H9 (cell line): Measurements from ENCODE around the gene GLRA1. TPM values are rescaled to one million over a fixed set of nuclear protein-coding genes. Genes with fewer than 3 reads are reported as not detected.

Experiments
- DNase-seq: peaks from one replicate; pipeline ENCODE4 v3.0.0-alpha.2; 2017
- H2AFZ ChIP-seq: one replicate; pipeline ENCODE4 v1.6.1; 2013; ENCODE audit warnings: mild to moderate bottlenecking, low read length, control low read depth, moderate library complexity
- H2AK5ac ChIP-seq: 2 replicates; pipeline ENCODE4 v1.6.1; 2013; ENCODE audit warnings: low read length, control low read depth, mixed read lengths; ENCODE audit not compliant: insufficient read length
- H2BK120ac ChIP-seq: one replicate; pipeline ENCODE4 v1.6.1; 2013; ENCODE audit warnings: low read depth, mild to moderate bottlenecking, low read length, control low read depth, inconsistent platforms; ENCODE audit not compliant: poor library complexity, severe bottlenecking
- H2BK12ac ChIP-seq: 2 replicates; pipeline ENCODE4 v1.6.1; 2013; ENCODE audit warnings: low read length, control low read depth, mixed read lengths, low read depth; ENCODE audit not compliant: insufficient read length
- H2BK15ac ChIP-seq: 2 replicates; pipeline ENCODE4 v1.6.1; 2013; ENCODE audit warnings: low read depth, low read length, control low read depth
- H2BK20ac ChIP-seq: one replicate; pipeline ENCODE4 v1.6.1; 2013; ENCODE audit warnings: low read depth, mild to moderate bottlenecking, low read length, control low read depth, inconsistent platforms; ENCODE audit not compliant: poor library complexity, severe bottlenecking
- H2BK5ac ChIP-seq: 2 replicates; pipeline ENCODE4 v1.6.1; 2013; ENCODE audit warnings: low read length, control low read depth, mixed read lengths; ENCODE audit not compliant: insufficient read length
- H3K14ac ChIP-seq: 2 replicates; pipeline ENCODE4 v1.6.1; 2013; ENCODE audit warnings: low read length, control low read depth; ENCODE audit not compliant: insufficient read depth
- H3K18ac ChIP-seq: 2 replicates; pipeline ENCODE4 v1.6.1; 2013; ENCODE audit warnings: low read depth, mild to moderate bottlenecking, mixed read lengths, low read length, control low read depth; ENCODE audit not compliant: insufficient read length
- H3K23ac ChIP-seq: 2 replicates; pipeline ENCODE4 v1.6.1; 2013; ENCODE audit warnings: low read length, control low read depth, mixed read lengths, low read depth; ENCODE audit not compliant: insufficient read length
- H3K23me2 ChIP-seq: 2 replicates; pipeline ENCODE4 v1.6.1; 2013; ENCODE audit warnings: low read depth, mild to moderate bottlenecking, mixed read lengths, low read length, control low read depth; ENCODE audit not compliant: insufficient read length, poor library complexity, severe bottlenecking
- H3K27ac ChIP-seq: 2 replicates; pipeline ENCODE4 v1.5.1; 2013; ENCODE audit warnings: low read length, control low read depth, mixed read lengths, low read depth; ENCODE audit not compliant: insufficient read length
- H3K27me3 ChIP-seq: 2 replicates; pipeline ENCODE4 v1.6.1; 2013; ENCODE audit warnings: low read length, control low read depth, inconsistent platforms; ENCODE audit not compliant: insufficient read depth
- H3K4ac ChIP-seq: 2 replicates; pipeline ENCODE4 v1.6.1; 2013; ENCODE audit warnings: low read depth, mild to moderate bottlenecking, control low read depth, inconsistent platforms, low read length, moderate library complexity
- H3K4me1 ChIP-seq: 2 replicates; pipeline ENCODE4 v1.6.1; 2013; ENCODE audit warnings: low read length, control low read depth, inconsistent platforms; ENCODE audit not compliant: insufficient read depth
- H3K4me2 ChIP-seq: 2 replicates; pipeline ENCODE4 v1.6.1; 2013; ENCODE audit warnings: low read length, control low read depth, mixed read lengths; ENCODE audit not compliant: insufficient read length, insufficient read depth
- H3K56ac ChIP-seq: 2 replicates; pipeline ENCODE4 v1.6.1; 2013; ENCODE audit warnings: low read depth, mild to moderate bottlenecking, mixed read lengths, low read length, control low read depth; ENCODE audit not compliant: insufficient read length
- H3K79me1 ChIP-seq: 2 replicates; pipeline ENCODE4 v1.6.1; 2013; ENCODE audit warnings: low read depth, mild to moderate bottlenecking, moderate library complexity, low read length, control low read depth, inconsistent platforms; ENCODE audit not compliant: insufficient read depth, poor library complexity, severe bottlenecking
- H3K79me2 ChIP-seq: 2 replicates; pipeline ENCODE4 v1.6.1; 2013; ENCODE audit warnings: low read length, control low read depth, inconsistent platforms; ENCODE audit not compliant: insufficient read depth
- H3K9ac ChIP-seq: 2 replicates; pipeline ENCODE4 v1.6.1; 2013; ENCODE audit warnings: low read length, control low read depth, mixed read lengths; ENCODE audit not compliant: insufficient read length; ENCODE audit errors: extremely low read depth
- H3K9me3 ChIP-seq: one replicate; pipeline ENCODE4 v1.6.1; 2013; ENCODE audit warnings: low read depth, low read length, inconsistent platforms; ENCODE audit not compliant: control insufficient read depth
- H3T11ph ChIP-seq: one replicate; pipeline ENCODE4 v1.6.1; 2013; ENCODE audit warnings: mild to moderate bottlenecking, low read length, control low read depth, inconsistent platforms
- H4K20me1 ChIP-seq: one replicate; pipeline ENCODE4 v1.6.1; 2013; ENCODE audit not compliant: control insufficient read depth, insufficient read length, insufficient read depth
- H4K5ac ChIP-seq: 2 replicates; pipeline ENCODE4 v1.6.1; 2013; ENCODE audit warnings: low read depth, mild to moderate bottlenecking, mixed read lengths, low read length, control low read depth; ENCODE audit not compliant: insufficient read length
- H4K8ac ChIP-seq: replicated peaks from 2 replicates; pipeline ENCODE4 v1.6.1; 2013; ENCODE audit warnings: low read length, control low read depth, mixed read lengths, low read depth; ENCODE audit not compliant: insufficient read length
- H4K91ac ChIP-seq: 2 replicates; pipeline ENCODE4 v1.6.1; 2013; ENCODE audit warnings: low read depth, mild to moderate bottlenecking, moderate library complexity, mixed read lengths, low read length, control low read depth; ENCODE audit not compliant: insufficient read length
- H3K27ac Mint-ChIP-seq, 3 experiments: 2 replicates in 2 of 3; 3 replicates in 1 of 3; pipeline ENCODE4 v1.8.0; 2020 to 2021; ENCODE audit warnings: mixed read lengths in 3 of 3, mild to moderate bottlenecking in 1 of 3, moderate library complexity in 1 of 3
- H3K27me3 Mint-ChIP-seq: 2 replicates; pipeline ENCODE4 v1.8.0; 2021; ENCODE audit warnings: low read depth, mild to moderate bottlenecking, moderate library complexity, mixed read lengths
- H3K36me3 Mint-ChIP-seq, 3 experiments: 2 replicates in 2 of 3; 3 replicates in 1 of 3; pipeline ENCODE4 v1.8.0; 2020 to 2021; ENCODE audit warnings: low read depth in 3 of 3, mixed read lengths in 3 of 3; ENCODE audit not compliant: insufficient read depth in 1 of 3
- H3K4me1 Mint-ChIP-seq, 2 experiments: 2 replicates each; pipeline ENCODE4 v1.8.0; 2020; ENCODE audit warnings: mixed read lengths in 2 of 2
- H3K4me3 Mint-ChIP-seq, 2 experiments: 2 replicates in 1 of 2; 3 replicates in 1 of 2; pipeline ENCODE4 v1.8.0; 2020 to 2021; ENCODE audit warnings: mild to moderate bottlenecking in 2 of 2, mixed read lengths in 2 of 2, moderate library complexity in 1 of 2
- H3K9me3 Mint-ChIP-seq, 2 experiments: 2 replicates in 1 of 2; 3 replicates in 1 of 2; pipeline ENCODE4 v1.8.0; 2020; ENCODE audit warnings: mild to moderate bottlenecking in 2 of 2, mixed read lengths in 2 of 2, moderate library complexity in 1 of 2
- WGBS: extraction: QIAGEN DNeasy Blood & Tissue Kit; methylation state at CpG from one replicate; pipeline ENCODE4 v1.1.7; 2013; ENCODE audit warnings: missing lambda C conversion rate, low lambda C conversion rate, mixed read lengths; ENCODE audit not compliant: insufficient read length; ENCODE audit errors: extremely low coverage; 5-methylcytosine and 5-hydroxymethylcytosine counted together
- total RNA-seq: library from RNA; stranded (reverse); gene quantifications from 2 replicates; pipeline ENCODE4 v1.2.1, GENCODE V29; 2021
- TF ChIP-seq, protein P1 (sequence below): fragments of 200-600 bp; sonication (generic); conservative IDR thresholded peaks from 3 replicates; pipeline ENCODE4 v1.8.0; 2021; ENCODE audit warnings: antibody characterized with exemption, mild to moderate bottlenecking

The GLRA1 gene
- total RNA-seq, 1 experiment from 2014 or later, result not detected

DNA sequence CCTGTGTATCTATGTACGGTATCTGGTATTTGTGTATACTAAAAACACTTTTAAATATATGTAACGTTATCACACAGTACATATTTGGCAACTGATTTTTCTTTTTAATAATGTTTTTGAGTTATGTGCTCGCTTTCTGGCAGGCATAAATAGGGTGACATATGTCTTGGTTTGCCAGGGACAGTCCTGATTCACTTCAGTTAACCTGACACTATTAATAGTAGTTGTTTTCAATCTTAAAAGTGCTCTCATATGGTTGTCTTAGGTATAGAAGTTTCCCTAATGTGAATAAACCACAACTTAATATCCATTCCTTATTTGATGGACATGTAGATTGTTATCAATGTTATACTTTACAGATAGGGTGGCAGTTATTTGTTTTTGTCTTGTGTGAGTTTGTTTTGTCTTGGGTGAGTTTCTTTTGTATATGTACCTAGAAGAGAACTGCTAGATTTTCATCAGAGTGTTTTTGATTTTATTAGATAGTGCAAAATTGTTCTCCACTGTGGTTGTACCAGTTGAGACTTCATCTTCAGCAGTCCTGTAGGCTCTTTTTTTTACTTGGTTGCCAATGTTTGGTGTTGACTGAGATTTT lies 145.0 kb downstream of the GLRA1 start:
- peak overlapping the region in 1 of 3 experiments; percentile 10; a peak in 1 of 7 replicates for H3K27ac Mint-ChIP-seq
- H3K4ac ChIP-seq, result no peak overlapping the region
- H4K20me1 ChIP-seq, result no peaks in the 10 kb centered on the region
- no peak overlapping the region for H3K9ac ChIP-seq
- no peak overlapping the region for H3K23ac ChIP-seq
- H3K9me3 Mint-ChIP-seq, result no peaks in the 10 kb centered on the region
- H4K8ac ChIP-seq, result no peak overlapping the region
- no peak overlapping the region for H2BK20ac ChIP-seq
- no peaks in the 10 kb centered on the region for H3K9me3 ChIP-seq
- no peak overlapping the region for H3K27ac ChIP-seq
- H3K27me3 ChIP-seq, result no peaks in the 10 kb centered on the region
- no peaks in the 10 kb centered on the region for H3K27me3 Mint-ChIP-seq
- no peak overlapping the region for H2BK15ac ChIP-seq
- no peaks in the 10 kb centered on the region for H3K79me1 ChIP-seq
- H3K14ac ChIP-seq, result no peak overlapping the region
- H4K5ac ChIP-seq, result no peak overlapping the region
- DNase-seq, result no peak
- H3K4me1 ChIP-seq, result no peaks in the 10 kb centered on the region; the same call in 1 of the 2 replicates
- H3K23me2 ChIP-seq, result no peaks in the 10 kb centered on the region
- TF ChIP-seq, protein P1, sequence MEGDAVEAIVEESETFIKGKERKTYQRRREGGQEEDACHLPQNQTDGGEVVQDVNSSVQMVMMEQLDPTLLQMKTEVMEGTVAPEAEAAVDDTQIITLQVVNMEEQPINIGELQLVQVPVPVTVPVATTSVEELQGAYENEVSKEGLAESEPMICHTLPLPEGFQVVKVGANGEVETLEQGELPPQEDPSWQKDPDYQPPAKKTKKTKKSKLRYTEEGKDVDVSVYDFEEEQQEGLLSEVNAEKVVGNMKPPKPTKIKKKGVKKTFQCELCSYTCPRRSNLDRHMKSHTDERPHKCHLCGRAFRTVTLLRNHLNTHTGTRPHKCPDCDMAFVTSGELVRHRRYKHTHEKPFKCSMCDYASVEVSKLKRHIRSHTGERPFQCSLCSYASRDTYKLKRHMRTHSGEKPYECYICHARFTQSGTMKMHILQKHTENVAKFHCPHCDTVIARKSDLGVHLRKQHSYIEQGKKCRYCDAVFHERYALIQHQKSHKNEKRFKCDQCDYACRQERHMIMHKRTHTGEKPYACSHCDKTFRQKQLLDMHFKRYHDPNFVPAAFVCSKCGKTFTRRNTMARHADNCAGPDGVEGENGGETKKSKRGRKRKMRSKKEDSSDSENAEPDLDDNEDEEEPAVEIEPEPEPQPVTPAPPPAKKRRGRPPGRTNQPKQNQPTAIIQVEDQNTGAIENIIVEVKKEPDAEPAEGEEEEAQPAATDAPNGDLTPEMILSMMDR, result no peak
- peaks cover 16 to 32% (median 32%) of the 10 kb centered on the region in 3 experiments; a peak in 6 of 7 replicates for H3K36me3 Mint-ChIP-seq
- no peak overlapping the region for H4K91ac ChIP-seq
- no peak overlapping the region for H3K56ac ChIP-seq
- no peak overlapping the region for H3K4me2 ChIP-seq
- H3K4me1 Mint-ChIP-seq, result peaks cover 63 to 69% of the 10 kb centered on the region in 2 experiments
- no peak overlapping the region for H3K18ac ChIP-seq
- WGBS, result no CpG with 5 or more reads among the region's 3 CpGs
- no peak overlapping the region for H3T11ph ChIP-seq
- no peak overlapping the region for H2AFZ ChIP-seq
- H3K79me2 ChIP-seq, result peaks cover 84% of the 10 kb centered on the region
- H2BK5ac ChIP-seq, result no peak overlapping the region
- no peak overlapping the region for H2BK12ac ChIP-seq
- H2AK5ac ChIP-seq, result no peak overlapping the region
- H3K4me3 Mint-ChIP-seq, result no peak overlapping the region; a peak in 1 of 5 replicates
- H2BK120ac ChIP-seq, result no peak overlapping the region
